ENCODE data around the gene ICE2. TPM values are rescaled to one million over a fixed set of nuclear protein-coding genes. Genes with fewer than 3 reads are reported as not detected.

Gene ICE2
- total and polyA plus RNA-seq, 2 of the 4 experiments (the other 2 are of a cell fraction) = 14.7 to 21.1 TPM

DNA sequence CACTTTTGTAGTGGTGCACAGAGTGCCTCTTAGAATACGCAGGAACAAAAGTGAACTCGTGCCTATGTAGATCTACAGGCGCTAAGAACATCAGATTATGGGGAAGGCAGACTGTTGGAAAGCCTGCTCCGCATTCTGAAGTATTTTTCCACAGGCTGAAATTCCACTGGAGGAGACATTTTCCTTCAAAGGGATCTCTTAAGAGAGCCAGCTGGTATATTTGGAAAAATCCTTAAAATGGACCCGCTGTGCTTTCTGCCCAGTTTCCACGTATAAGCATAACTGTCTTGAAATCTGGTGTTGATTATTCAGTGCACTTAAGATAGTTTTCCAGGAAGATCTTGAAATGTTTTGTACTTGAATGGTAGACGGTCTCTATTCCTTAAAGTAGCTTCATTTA is 34.7 kb upstream of the ICE2 start:
- Histone ChIP-seq H2AK9ac (replicated peaks; ENCODE audit: low read depth, low read length, poor library complexity) (no peak overlapping the region), H2AK5ac (ENCODE audit: low read depth, low read length) (no peak overlapping the region), H3K18ac (ENCODE audit: low read depth, low read length) (no peak overlapping the region), H3K14ac (replicated peaks; ENCODE audit: low read depth, low read length) (no peak overlapping the region), H4K8ac (ENCODE audit: low read depth in 2 of 2, low read length in 2 of 2) (no peak overlapping the region), H3K23ac (ENCODE audit: low read depth, low read length) (no peak overlapping the region), H3K9ac (ENCODE audit: low read depth, low read length) (no peak overlapping the region), H3K27ac (ENCODE audit: insufficient read depth, low read length) (no peak overlapping the region), H2AFZ (replicated peaks; ENCODE audit: low read length, poor library complexity) (no peak overlapping the region), H3K4me2 (ENCODE audit: low read depth, low read length) (no peak overlapping the region), H3K36me3 (ENCODE audit: control insufficient read depth, insufficient read depth, low read length) (peaks cover 19% of the 10 kb centered on the region), H4K91ac (ENCODE audit: insufficient read depth, low read depth, low read length) (no peak overlapping the region), H3K4me3 (ENCODE audit: insufficient read depth, low read depth, low read length) (no peak overlapping the region), H3K79me1 (ENCODE audit: low read depth in 1 of 2, low read length in 2 of 2) (peaks cover 0 to 8% of the 10 kb centered on the region in 2 experiments; a peak in 1 of 4 replicates), H2BK120ac (ENCODE audit: low read depth, low read length) (no peak overlapping the region), H3K27me3 (ENCODE audit: control insufficient read depth, insufficient read depth, low read length) (no peaks in the 10 kb centered on the region), H3K9me1 (ENCODE audit: insufficient read depth, low read length) (no peaks in the 10 kb centered on the region), H2BK20ac (ENCODE audit: low read depth, low read length) (no peak overlapping the region), H3K4ac (ENCODE audit: low read depth, low read length) (no peak overlapping the region), H3K4me1 (ENCODE audit: control insufficient read depth, insufficient read depth, low read length) (no peaks in the 10 kb centered on the region), H3K9me3 (ENCODE audit: control insufficient read depth, insufficient read depth, low read length) (no peaks in the 10 kb centered on the region), H2BK5ac (ENCODE audit: low read depth, low read length, poor library complexity, severe bottlenecking) (no peak overlapping the region), H3K56ac (ENCODE audit: extremely low read depth, insufficient read depth, low read length) (no peak overlapping the region), H2BK15ac (ENCODE audit: low read depth, low read length) (no peak overlapping the region), H4K20me1 (ENCODE audit: insufficient read depth, low read length) (no peaks in the 10 kb centered on the region), H4K5ac (ENCODE audit: low read depth, low read length) (no peak overlapping the region)
- in situ Hi-C loops (cut with MboI; ENCODE audit: low sequenced_read_pairs) = loop anchor here (25.0 kb wide), 1 partner anchor 1324 kb away; no protein-coding TSS in a partner anchor
- no peak for DNase-seq
- ATAC-seq (ENCODE audit: low read depth) = no peak
- TF ChIP-seq RCOR1 (IDR thresholded peaks at IDR 0.05; ENCODE audit: insufficient replicate concordance, low read length) (no peak), RAD21 (IDR thresholded peaks at IDR 0.05; ENCODE audit: low read length) (no peak)
- dilution Hi-C loops (cut with HindIII; ENCODE audit: low sequenced_read_pairs, unreplicated experiment) = no loop called here
- no TSS peak for BruUV-seq (replicated peaks)
- intact Hi-C loops (cut with micrococcal nuclease) = no loop called here
- WGBS, 2 experiments (ENCODE audit: extremely low coverage in 2 of 2, insufficient read length in 1 of 2) = 100% methylated on average over 2 of the region's 7 CpGs; no CpG with 5 or more reads in 1 of the 2 experiments
- ChIA-PET POLR2A (ENCODE audit: unreplicated experiment) (no interaction called here), CTCF (no interaction called here)

Data from IMR-90 (cell line).